ENCODE data around the gene IFT81.
"Not testable (repeated sequence)": the region's sequence is repeated elsewhere in the genome, so short reads cannot be mapped to it uniquely, and the experiment has no call there.

The IFT81 gene

GRCh38 chr12:110217996-110218674 lies 94.0 kb downstream of the IFT81 start:
- Histone ChIP-seq H4K20me1 (no peaks in the 10 kb centered on the region), H3K27me3 (no peaks in the 10 kb centered on the region), H3K9ac (no peak overlapping the region), H3K9me3 (0 out of 2 replicates have a peak, but pooled peaks cover 3% of the 10 kb centered on the region), H3K4me3 (no peak overlapping the region), H3K4me1 (no peaks in the 10 kb centered on the region), H3K27ac (no peak overlapping the region), H3K4me2 (no peak overlapping the region), H3K36me3 (peaks cover 32% of the 10 kb centered on the region)
- TF ChIP-seq Cebpa-rat (IDR thresholded peaks at IDR 0.05), result no peak

GRCh38 chr12:110222027-110222426 lies 97.9 kb downstream of the IFT81 start:
- no peaks in the 10 kb centered on the region for H3K9me3 ChIP-seq
- no peak for TF ChIP-seq Cebpa-rat (IDR thresholded peaks at IDR 0.05)
- no peaks in the 10 kb centered on the region for H3K27me3 ChIP-seq
- no peak overlapping the region for H3K4me2 ChIP-seq
- H3K27ac ChIP-seq, result no peak overlapping the region
- no peaks in the 10 kb centered on the region for H3K4me1 ChIP-seq
- no peak overlapping the region for H3K4me3 ChIP-seq
- H3K36me3 ChIP-seq, result peaks cover 25% of the 10 kb centered on the region
- H4K20me1 ChIP-seq, result no peaks in the 10 kb centered on the region
- no peak overlapping the region for H3K9ac ChIP-seq

GRCh38 chr12:110222433-110222832 lies 98.3 kb downstream of the IFT81 start:
- no peaks in the 10 kb centered on the region for H3K4me1 ChIP-seq
- no peaks in the 10 kb centered on the region for H3K9me3 ChIP-seq
- TF ChIP-seq Cebpa-rat (IDR thresholded peaks at IDR 0.05), result no peak
- H4K20me1 ChIP-seq, result no peaks in the 10 kb centered on the region
- H3K27ac ChIP-seq, result no peak overlapping the region
- no peak overlapping the region for H3K4me2 ChIP-seq
- no peak overlapping the region for H3K9ac ChIP-seq
- H3K27me3 ChIP-seq, result no peaks in the 10 kb centered on the region
- peaks cover 22% of the 10 kb centered on the region for H3K36me3 ChIP-seq
- no peak overlapping the region for H3K4me3 ChIP-seq

GRCh38 chr12:110223777-110224378 lies 99.7 kb downstream of the IFT81 start:
- Histone ChIP-seq H3K27ac (no peak overlapping the region), H3K4me3 (no peak overlapping the region), H3K9me3 (no peaks in the 10 kb centered on the region), H3K9ac (no peak overlapping the region), H3K4me2 (no peak overlapping the region), H3K36me3 (peaks cover 20% of the 10 kb centered on the region), H4K20me1 (no peaks in the 10 kb centered on the region), H3K4me1 (no peaks in the 10 kb centered on the region), H3K27me3 (no peaks in the 10 kb centered on the region)
- TF ChIP-seq Cebpa-rat (IDR thresholded peaks at IDR 0.05), result no peak

GRCh38 chr12:110224379-110225304 lies 100.5 kb downstream of the IFT81 start:
- Histone ChIP-seq H4K20me1 (no peaks in the 10 kb centered on the region), H3K36me3 (peaks cover 12% of the 10 kb centered on the region), H3K27me3 (no peaks in the 10 kb centered on the region), H3K27ac (no peak overlapping the region), H3K9me3 (no peaks in the 10 kb centered on the region), H3K4me2 (no peak overlapping the region), H3K4me1 (no peaks in the 10 kb centered on the region), H3K9ac (no peak overlapping the region), H3K4me3 (no peak overlapping the region)
- no peak for TF ChIP-seq Cebpa-rat (IDR thresholded peaks at IDR 0.05)

- Histone ChIP-seq H3K27ac (no peak overlapping the region), H3K36me3 (no peaks in the 10 kb centered on the region), H3K27me3 (no peaks in the 10 kb centered on the region), H3K4me3 (no peak overlapping the region), H3K4me2 (no peak overlapping the region), H3K9ac (no peak overlapping the region), H3K4me1 (peaks cover 6% of the 10 kb centered on the region), H3K9me3 (no peaks in the 10 kb centered on the region), H4K20me1 (no peaks in the 10 kb centered on the region)
- TF ChIP-seq Cebpa-rat (IDR thresholded peaks at IDR 0.05), result no peak
These were observed 103.0 kb downstream of the IFT81 start for GRCh38 chr12:110227138-110227537.

GRCh38 chr12:110228348-110228747 lies 104.2 kb downstream of the IFT81 start:
- not testable (repeated sequence) for H3K9me3 ChIP-seq, H3K27me3 ChIP-seq, H3K4me3 ChIP-seq, H3K36me3 ChIP-seq, H3K4me1 ChIP-seq, H3K27ac ChIP-seq, H3K4me2 ChIP-seq, H3K9ac ChIP-seq, H4K20me1 ChIP-seq

GRCh38 chr12:110228756-110229155 lies 104.6 kb downstream of the IFT81 start:
- Histone ChIP-seq H3K4me1 (peaks cover 6% of the 10 kb centered on the region), H4K20me1 (no peaks in the 10 kb centered on the region), H3K9ac (no peak overlapping the region), H3K27ac (no peak overlapping the region), H3K36me3 (no peaks in the 10 kb centered on the region), H3K9me3 (no peaks in the 10 kb centered on the region), H3K27me3 (no peaks in the 10 kb centered on the region), H3K4me2 (no peak overlapping the region), H3K4me3 (no peak overlapping the region)
- no peak for TF ChIP-seq Cebpa-rat (IDR thresholded peaks at IDR 0.05)

- Histone ChIP-seq H3K27ac (no peak overlapping the region), H3K36me3 (no peaks in the 10 kb centered on the region), H3K27me3 (no peaks in the 10 kb centered on the region), H3K9me3 (no peaks in the 10 kb centered on the region), H3K4me3 (no peak overlapping the region), H3K4me2 (no peak overlapping the region), H3K4me1 (peaks cover 6% of the 10 kb centered on the region), H4K20me1 (no peaks in the 10 kb centered on the region), H3K9ac (no peak overlapping the region)
- TF ChIP-seq Cebpa-rat (IDR thresholded peaks at IDR 0.05), result no peak
These were observed 105.3 kb downstream of the IFT81 start for GRCh38 chr12:110229409-110229808.

GRCh38 chr12:110230655-110231054 lies 106.5 kb downstream of the IFT81 start:
- Histone ChIP-seq H3K9ac (no peak overlapping the region), H3K36me3 (no peaks in the 10 kb centered on the region), H4K20me1 (no peaks in the 10 kb centered on the region), H3K4me3 (no peak overlapping the region), H3K9me3 (no peaks in the 10 kb centered on the region), H3K27ac (no peak overlapping the region), H3K4me1 (peaks cover 6% of the 10 kb centered on the region), H3K4me2 (no peak overlapping the region), H3K27me3 (no peaks in the 10 kb centered on the region)
- TF ChIP-seq Cebpa-rat (IDR thresholded peaks at IDR 0.05), result no peak

All from BLaER1 (cell line).